Activated CD4-positive, CD25-positive, alpha-beta regulatory T cell treated with anti-CD3 and anti-CD28 coated beads, Interleukin-2, amount 50 U/mL, for 24 hours (primary cell): Measurements from ENCODE around the gene LENEP.

Experiments
- ATAC-seq, 2 donors: fragments of 150-1000 bp; cut with Tn5 transposase; one replicate each; pipeline ENCODE4 v1.10.0; 2021; ENCODE audit warnings: mild to moderate bottlenecking in 1 of 2, moderate library complexity in 1 of 2

LENEP gene

GRCh38 chr1:154993572-154994268 is at the start of gene LENEP:
TSS of gene LENEP (plus strand) at chr1:154993586. CDS start at chr1:154993608, 22 bp downstream.
- no peak for ATAC-seq

GRCh38 chr1:154943649-154944400 is 49.6 kb upstream of the LENEP start:
- ATAC-seq: peak in 1 of 2 donors; percentile 40

- no peak for ATAC-seq
Observed at GRCh38 chr1:154944401-154945159, 48.8 kb upstream of the LENEP start.

GRCh38 chr1:154945160-154945961 is 48.0 kb upstream of the LENEP start:
- no peak for ATAC-seq

- ATAC-seq: no peak
Observed at GRCh38 chr1:154945962-154946850, 47.2 kb upstream of the LENEP start.

GRCh38 chr1:154948079-154948478 is 45.3 kb upstream of the LENEP start:
- no peak for ATAC-seq

GRCh38 chr1:154951901-154952657 is 41.3 kb upstream of the LENEP start:
- peak; percentile 44 to 54 for ATAC-seq

GRCh38 chr1:154952664-154953063 is 40.7 kb upstream of the LENEP start:
- no peak for ATAC-seq

- ATAC-seq: no peak
Observed at GRCh38 chr1:154953611-154954038, 39.8 kb upstream of the LENEP start.

- no peak for ATAC-seq
Observed at GRCh38 chr1:154954541-154954940, 38.8 kb upstream of the LENEP start.

- ATAC-seq: peak; percentile 82
Observed at GRCh38 chr1:154955039-154955717, 38.2 kb upstream of the LENEP start.

GRCh38 chr1:154955718-154956543 is 37.5 kb upstream of the LENEP start, which contains the start of gene PBXIP1:
TSS of gene PBXIP1 (minus strand) at chr1:154956099. CDS start at chr1:154953721, 2,378 bp downstream.
- ATAC-seq: peak; percentile 61 to 68

- ATAC-seq: no peak
Observed at GRCh38 chr1:154956544-154956941, 36.8 kb upstream of the LENEP start.

GRCh38 chr1:154957091-154957657 is 36.2 kb upstream of the LENEP start:
- no peak for ATAC-seq

- no peak for ATAC-seq
Observed at GRCh38 chr1:154958036-154958435, 35.4 kb upstream of the LENEP start.

- ATAC-seq: no peak
Observed at GRCh38 chr1:154958681-154959425, 34.5 kb upstream of the LENEP start.

GRCh38 chr1:154959426-154959780 is 34.0 kb upstream of the LENEP start:
- ATAC-seq: no peak
